NOMO-1 (cell line): ENCODE results near the gene MPPED1.

Experiments
- DNase-seq, 2 experiments: peaks; one replicate each; lab custom pipeline; 2025; ENCODE audit not compliant: unreplicated experiment in 2 of 2; lab: John Stamatoyannopoulos, UW

The MPPED1 gene

GRCh38 chr22:43391306-43391705 lies 20.5 kb upstream of the MPPED1 start:
- no peak for DNase-seq

GRCh38 chr22:43392385-43392989 lies 19.3 kb upstream of the MPPED1 start:
- no peak for DNase-seq

GRCh38 chr22:43393132-43393843 lies 18.5 kb upstream of the MPPED1 start:
- no peak for DNase-seq

GRCh38 chr22:43393844-43394474 lies 17.9 kb upstream of the MPPED1 start:
- no peak for DNase-seq

GRCh38 chr22:43395086-43395695 lies 16.6 kb upstream of the MPPED1 start:
- no peak for DNase-seq

- no peak for DNase-seq
Observed at GRCh38 chr22:43396321-43396933, 15.4 kb upstream of the MPPED1 start.

- no peak for DNase-seq
Observed at GRCh38 chr22:43396934-43397457, 14.8 kb upstream of the MPPED1 start.

GRCh38 chr22:43397766-43398165 lies 14.0 kb upstream of the MPPED1 start:
- no peak for DNase-seq

GRCh38 chr22:43398246-43398645 lies 13.6 kb upstream of the MPPED1 start:
- no peak for DNase-seq

- no peak for DNase-seq
Observed at GRCh38 chr22:43398910-43399309, 12.9 kb upstream of the MPPED1 start.

GRCh38 chr22:43399338-43399979 lies 12.4 kb upstream of the MPPED1 start:
- DNase-seq: no peak

GRCh38 chr22:43399980-43400358 lies 11.8 kb upstream of the MPPED1 start:
- DNase-seq: no peak

- no peak for DNase-seq
Observed at GRCh38 chr22:43400449-43400848, 11.4 kb upstream of the MPPED1 start.

- DNase-seq: no peak
Observed at GRCh38 chr22:43401233-43401632, 10.6 kb upstream of the MPPED1 start.

GRCh38 chr22:43401661-43402060 lies 10.2 kb upstream of the MPPED1 start:
- no peak for DNase-seq

- no peak for DNase-seq
Observed at GRCh38 chr22:43402128-43402527, 9.7 kb upstream of the MPPED1 start.

- DNase-seq: no peak
Observed at GRCh38 chr22:43404673-43405385, 7.0 kb upstream of the MPPED1 start.

GRCh38 chr22:43406186-43406790 lies 5.5 kb upstream of the MPPED1 start:
- no peak for DNase-seq

- DNase-seq: no peak
Observed at GRCh38 chr22:43407591-43407990, 4.2 kb upstream of the MPPED1 start.

GRCh38 chr22:43408009-43408408 lies 3.8 kb upstream of the MPPED1 start:
- DNase-seq: no peak
